Fibroblast of gingiva (primary cell): Measurements from ENCODE around the gene SPA17.

ENCODE experiments used
- DNase-seq: peaks from one replicate; pipeline ENCODE4 v3.0.0-alpha.2; 2011; ENCODE audit warnings: low read depth

SPA17 gene

DNA sequence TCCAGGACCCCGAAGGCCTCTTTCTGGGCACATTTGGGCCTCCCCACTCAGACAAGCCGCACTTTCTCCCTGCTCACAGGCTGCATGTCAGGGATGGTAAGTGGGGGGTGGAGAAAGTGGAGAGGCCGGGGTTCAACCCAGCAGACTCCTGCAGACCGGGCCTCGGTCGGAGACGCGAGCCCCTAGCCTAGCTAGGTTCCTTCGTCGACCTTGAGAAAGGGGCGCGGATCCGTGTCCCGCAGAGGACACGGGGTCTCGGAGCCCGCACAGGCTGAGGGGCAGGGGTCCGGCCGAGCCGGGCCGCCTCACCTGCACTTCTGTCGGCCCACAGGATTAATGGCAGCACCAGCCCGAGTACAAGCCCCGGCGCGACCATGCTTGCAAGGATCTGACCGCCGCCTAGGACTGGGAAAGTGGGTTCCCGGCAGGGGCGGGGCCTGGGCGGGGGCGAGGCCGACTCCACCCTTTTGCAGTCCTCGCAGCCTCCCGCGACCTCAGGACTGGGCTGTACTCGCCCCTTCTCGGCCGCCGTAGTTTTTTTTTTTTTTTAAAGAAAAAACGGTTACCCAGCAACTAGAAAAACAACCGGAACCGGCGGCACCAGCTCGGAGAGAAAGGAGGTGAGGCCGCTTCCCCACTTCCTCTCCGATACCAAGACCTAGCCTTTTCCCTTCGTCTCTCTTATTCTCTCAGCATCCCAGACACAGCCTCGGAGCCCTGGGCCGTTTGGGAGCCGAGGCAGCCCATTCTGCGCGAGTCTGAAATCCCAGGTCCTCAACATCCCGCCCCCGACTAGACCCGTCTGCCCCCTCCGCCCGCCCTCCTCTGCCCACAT, at the start of gene SPA17, which contains the start of gene SIAE:
Gene SPA17, plus strand, starts transcription at position 572 of the 835 bp plus-strand sequence. CDS start 1,361 bp downstream, outside the sequence.
Gene SIAE, minus strand, starts transcription at position 407 of the 835 bp plus-strand sequence. Its CDS starts 31 bp downstream, at position 376.
- peak; percentile 98 for DNase-seq

DNA sequence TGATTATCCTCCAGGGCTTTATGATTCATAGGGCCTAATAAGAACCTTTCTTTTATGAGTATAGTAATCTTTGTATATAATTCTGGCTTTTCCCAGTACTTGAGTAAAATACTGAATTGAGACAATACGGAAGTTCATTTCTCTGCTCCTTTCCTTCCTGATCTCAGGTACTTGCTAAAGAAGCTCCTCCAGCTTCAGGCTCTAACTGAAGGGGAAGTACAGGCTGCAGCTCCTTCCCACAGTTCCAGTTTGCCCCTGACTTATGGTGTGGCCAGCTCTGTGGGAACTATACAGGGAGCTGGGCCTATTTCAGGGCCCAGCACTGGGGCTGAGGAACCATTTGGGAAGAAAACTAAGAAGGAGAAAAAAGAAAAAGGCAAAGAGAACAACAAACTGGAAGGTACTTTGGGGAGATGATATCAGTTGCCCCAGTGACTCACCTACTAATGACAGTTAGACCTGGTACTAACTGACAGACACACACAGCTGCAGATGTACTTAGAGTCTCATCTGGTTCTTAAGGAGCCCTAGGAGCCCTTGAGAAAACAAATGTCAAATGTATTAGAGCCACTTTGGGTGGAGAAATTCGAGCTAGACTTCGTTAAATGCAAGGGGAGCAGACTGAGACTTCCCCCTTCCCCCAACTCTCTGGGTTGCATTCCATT, 48.1 kb upstream of the SPA17 start:
- DNase-seq, result no peak

DNA sequence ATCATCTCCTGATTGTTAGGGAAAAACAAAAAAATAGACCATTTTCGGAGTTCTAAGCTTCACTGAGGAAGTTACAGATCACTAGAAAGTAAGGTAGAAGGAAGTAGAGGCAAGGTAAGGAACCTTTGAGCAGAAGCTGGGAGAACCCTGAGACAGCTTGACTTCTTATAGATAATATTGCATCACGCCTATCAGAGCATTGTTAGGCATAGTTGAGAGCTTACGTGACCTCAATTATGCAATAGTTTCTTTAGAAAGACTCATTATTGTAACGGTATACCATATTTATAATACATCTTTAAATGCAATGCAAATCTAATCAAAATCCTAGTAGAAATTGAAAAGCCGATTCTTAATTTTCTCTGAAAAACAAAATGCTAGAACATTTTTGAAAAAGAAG, 46.2 kb upstream of the SPA17 start:
- DNase-seq, result no peak

DNA sequence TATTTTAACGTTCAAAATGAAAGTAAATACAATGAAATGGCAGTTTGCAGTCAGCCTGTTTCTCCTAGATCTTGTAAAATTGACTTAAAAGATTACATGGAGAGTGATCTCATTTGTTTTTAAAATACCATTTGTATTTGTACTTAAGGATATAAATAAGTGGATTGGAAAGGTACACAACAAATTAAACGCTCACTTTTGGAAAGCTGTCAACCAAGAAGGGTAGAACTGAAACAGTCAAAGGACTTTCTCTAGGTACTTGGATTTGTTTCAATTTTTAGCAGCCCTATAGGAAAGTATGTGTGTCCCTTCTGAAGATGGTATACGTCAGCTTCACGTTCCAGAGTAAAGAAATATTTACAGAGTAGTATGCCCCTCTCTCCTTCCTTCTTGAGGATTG, 43.7 kb upstream of the SPA17 start:
- DNase-seq, result no peak

DNA sequence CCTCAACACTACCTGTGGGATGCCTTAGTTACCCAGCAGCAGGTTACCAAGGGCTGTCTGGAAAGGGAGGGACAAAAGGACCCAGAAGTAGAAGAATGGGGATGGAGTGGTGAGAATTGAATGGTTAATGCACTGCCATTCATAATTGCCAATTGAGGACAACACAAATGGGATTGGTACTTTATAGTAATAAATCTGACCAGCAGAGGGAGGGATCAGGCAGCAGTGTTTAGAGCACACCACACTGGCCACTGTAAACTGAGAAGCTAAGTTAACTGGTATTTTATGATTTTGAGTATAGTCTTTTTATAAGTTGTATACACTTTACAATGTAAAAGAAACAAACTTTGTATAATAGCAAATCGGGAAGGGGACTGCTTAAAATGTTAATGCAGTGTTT, 40.3 kb upstream of the SPA17 start:
- no peak for DNase-seq

DNA sequence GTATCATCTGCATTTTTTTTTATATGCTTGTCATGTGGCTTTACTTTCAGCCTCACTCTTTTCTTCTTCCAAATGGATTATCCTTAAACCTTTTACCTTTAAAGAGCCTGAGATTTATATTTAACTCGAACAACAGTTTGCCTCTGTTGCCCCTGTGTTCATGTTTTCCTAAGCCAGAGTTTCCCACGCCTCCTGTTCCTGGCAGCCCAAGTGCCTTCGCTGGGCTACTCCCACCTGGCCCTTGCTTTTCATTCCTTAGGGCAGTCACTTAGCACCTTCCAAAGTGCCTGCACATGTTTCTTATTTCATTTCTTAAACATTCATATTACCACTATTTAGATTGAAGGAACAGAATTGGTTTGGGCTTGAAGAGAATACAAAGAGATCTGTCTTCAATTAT, 37.8 kb upstream of the SPA17 start:
- no peak for DNase-seq

DNA sequence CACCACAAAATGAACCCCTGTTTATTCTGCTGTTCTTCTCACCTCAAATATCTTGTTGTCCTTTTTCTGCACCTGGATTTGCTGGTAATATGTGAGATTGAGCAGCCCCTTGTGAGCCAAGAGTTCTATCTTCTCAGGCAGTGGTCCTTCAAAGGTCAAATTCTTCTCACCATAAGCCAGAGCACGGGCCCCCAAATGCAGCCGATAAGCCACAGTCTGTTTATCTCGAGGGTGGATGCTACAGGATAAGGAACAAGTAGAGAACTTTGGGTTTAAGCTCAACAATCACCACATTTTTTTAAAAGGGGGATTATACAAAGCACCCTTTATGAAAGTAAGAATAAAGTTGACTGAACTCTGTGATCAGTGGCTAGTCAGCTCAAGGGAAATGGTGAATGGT, 35.2 kb upstream of the SPA17 start:
- DNase-seq, result no peak

DNA sequence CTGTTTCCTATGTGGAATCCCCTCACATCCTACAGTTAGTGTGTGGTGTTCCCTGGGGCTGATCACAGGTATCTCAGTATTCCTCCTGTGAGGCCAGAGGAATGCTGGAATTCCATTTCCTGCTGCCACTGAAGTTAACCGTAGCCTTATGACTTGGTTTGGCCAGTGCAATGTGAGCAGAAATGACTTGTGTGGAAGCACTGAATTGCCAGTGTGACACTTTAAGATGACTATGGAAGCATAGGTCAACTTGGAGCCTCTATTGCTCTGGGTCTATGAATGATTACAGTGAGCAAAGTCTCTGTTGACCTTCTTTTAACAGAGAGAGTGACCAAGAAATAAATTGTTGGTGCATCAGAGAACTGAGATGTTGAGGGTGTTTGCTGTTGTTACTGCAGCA, 34.5 kb upstream of the SPA17 start:
- no peak for DNase-seq

DNA sequence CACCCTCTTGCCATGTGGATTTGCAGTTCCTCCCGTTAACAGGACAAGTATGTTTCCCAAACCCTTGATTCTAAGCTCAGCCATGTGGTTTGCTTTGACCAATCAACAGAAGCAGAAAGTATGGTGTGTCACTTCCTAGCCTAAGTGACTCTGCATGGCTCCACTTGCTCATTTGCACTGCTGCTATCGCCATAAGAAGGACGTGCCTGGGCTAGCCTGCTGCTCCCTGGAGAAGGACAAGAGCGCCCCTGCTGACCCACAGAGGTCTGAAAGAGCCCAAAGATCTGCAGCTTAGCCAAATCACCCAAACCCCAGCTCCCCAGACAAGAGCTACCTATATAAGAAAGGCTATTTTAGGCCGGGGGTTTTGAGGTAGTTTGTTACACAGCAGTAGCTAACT, 33.0 kb upstream of the SPA17 start:
- no peak for DNase-seq

DNA sequence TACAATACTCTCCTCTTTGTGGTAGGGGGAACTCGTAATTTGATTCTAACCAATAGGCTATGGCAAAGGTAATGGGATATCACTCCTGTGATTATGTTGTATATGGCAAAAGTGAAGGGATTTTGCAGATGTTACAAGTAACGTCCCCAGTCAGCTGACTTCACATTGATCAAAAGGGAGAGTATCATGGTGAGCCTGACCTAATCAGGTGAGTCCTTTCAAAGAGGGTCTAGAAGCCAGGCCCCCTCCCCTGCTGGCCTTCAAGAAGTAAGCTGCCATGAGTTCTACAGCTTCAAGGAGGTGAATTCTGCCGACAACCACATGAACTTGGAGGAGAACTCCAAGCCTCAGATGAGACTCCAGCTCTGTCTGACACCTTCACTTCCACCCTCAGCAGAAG, 31.1 kb upstream of the SPA17 start:
- no peak for DNase-seq

DNA sequence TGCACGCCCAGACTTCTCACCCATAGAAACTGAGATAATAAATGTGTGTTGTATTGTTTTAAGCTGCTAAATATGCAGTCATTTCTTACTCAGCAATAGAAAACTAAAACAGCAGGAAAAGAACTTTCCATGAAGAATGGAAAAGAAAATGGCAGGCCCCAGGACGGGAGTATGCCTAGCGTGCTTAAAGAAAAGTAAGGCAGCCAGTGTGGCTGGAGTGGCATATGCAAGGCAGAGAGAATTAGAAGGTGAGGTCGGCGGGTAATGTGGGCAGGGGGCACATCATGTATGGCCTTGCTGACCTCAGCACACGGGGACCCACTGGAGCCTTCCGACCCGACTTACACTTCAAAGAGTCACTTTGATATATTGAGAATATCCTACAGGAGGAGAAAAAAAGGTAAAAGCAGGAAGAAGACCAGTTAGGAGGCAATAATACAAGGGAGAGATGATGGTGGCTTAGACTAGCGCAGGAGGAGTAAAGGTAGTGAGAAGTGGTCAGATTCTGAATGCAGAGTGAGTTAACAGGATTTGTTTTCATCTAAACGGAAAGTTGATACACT, 30.6 kb upstream of the SPA17 start:
- no peak for DNase-seq

DNA sequence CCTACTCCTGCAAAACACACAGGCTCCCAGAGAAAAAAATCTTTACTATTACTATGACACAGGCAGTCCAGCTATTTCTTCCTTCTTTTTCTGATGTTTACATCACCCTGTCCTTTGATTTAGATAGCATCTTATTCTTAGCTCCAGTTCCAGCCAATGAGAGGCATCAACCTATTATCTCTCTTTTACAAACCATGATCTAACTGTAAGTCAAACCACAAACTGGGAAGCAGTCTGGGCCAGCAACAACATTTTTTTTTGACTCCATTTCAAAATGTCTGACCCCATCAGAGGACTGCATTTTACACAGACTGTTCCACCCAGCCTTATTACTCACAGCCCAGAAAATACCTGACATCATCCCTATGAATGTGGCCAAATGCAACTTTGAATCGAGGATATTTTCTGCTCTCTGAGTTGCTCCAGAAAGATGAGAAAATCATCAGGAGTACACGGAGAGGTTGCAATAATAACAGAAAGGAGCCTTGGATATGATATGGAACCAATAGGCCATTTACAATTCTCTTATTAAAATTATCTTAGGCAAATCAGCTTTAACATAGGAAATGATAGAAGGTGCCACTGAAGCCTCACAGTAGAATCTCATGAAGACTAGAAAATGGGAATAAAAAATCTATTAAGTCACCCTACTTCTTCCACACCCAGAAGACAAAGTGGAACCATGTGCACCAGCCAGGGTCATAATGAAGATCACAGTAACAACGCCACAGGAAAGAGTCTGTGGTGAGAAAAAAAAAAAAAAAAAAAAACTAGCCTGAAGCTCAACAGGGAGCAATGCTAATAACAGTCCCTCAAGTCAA, 29.9 kb upstream of the SPA17 start:
- DNase-seq, result peak; percentile 61

DNA sequence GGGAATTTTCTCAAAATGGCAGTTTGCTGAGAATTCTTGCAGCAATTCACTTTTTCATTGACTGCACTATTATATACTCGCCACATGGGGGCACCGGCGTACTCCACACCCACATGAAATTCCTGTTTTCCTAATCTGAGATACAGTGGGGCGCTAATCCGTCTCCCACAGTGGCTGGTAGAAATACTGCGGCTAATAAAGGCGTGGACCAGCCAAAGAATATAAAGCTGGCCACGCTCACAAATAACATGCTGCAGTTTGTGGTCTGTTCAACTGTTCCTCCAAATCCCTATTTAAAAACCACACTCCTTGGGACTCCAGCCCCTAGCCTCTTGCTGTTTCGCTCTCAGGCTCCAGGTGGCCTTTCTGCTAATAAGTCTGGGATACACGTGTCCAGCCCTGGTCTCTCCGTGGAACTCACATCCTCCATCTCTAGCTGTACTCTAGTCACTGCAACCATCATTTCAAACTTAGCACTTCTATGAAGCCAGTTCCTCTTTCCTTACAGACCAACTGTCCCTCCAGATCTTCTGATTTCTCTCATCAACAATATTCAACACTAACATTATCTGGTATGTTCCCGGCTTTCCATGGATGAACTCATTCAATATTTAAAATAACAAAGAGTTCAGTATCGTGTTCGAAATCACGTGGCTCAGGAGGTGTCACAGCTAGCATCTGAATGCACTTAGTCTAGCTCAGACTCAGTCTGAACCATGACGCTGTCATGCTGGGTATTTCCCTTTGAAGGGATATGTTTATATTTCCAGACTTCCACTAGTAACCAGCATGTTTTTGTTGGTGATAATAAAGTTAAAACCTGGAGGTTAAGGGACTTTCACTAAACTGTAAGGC, 29.1 kb upstream of the SPA17 start:
- DNase-seq, result peak; percentile 63

DNA sequence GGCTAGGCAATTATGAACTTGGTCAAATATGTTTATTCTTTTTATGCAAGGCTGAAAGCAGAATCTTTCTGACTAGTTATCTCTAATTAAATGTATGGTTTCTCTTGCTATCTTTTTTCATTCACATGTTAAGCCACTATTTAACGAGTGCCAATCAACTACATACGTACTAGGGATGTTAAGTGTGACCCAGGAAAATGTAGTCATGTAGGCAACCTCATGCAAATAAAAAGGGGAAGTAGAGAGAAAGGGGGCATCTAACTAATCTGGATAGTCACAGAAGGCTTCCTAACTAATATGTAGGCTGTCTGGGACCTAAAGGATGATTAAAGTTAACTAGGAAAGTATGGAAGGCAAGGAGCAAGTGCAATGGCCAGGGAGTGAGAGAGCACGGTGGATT, 27.6 kb upstream of the SPA17 start:
- no peak for DNase-seq

DNA sequence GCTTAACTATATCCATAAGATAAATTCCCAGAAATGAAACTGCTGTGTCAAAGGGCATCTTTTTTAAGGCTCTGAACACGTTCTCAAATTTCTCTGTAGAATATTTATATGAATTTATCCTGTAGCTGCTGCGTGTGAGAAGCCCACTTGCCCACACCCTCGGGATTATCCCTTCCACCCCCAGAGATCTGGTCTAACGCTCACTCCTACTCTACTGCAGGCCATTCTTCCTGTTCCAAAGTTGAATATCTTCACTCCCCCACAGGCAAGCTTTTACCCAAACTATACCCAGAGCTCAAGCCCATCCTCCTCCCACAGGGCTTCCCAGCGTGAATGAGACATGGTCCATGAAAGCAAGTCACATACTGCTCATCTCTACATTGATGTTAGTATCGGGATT, 25.1 kb upstream of the SPA17 start:
- DNase-seq, result no peak

DNA sequence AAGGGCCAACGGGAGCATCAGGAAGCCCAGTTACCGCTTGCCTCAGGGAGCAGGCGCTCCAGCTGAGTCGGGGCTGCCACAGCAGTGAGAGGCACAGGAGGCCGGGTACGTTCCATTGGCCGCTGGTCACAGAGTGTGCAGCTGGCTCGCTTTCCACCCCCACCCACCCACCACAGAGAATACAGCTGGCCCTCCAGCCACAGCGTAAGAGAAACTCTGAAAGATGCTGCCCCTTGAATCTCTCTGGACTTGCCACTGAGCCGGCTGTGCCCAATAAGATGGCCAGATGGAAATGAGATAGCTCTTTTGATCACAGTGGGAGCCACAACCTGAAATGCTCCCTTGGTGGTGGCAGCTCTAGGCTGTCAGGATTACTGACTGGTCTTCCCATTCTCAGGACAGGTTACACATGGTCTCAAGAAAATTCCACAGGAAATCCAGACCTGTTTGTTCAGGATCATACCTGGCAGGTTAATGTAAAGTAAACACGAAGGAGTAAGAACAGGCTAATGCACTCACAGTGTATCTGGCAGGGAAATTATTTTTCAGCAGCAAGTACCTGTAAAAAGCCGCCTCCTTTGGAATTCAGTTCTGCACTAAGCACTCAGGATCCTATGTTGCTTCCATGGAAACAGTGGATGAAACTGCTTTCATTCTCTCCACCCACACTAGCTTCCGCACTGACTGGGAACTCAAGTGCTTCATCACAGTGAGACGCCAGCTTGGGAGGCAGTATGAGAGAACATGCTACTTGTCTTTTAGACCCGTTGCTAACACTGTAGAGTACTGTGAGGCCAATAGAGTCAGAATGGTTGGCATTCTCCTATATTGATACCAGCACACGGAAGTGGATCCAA, 16.7 kb upstream of the SPA17 start:
- DNase-seq, result no peak

DNA sequence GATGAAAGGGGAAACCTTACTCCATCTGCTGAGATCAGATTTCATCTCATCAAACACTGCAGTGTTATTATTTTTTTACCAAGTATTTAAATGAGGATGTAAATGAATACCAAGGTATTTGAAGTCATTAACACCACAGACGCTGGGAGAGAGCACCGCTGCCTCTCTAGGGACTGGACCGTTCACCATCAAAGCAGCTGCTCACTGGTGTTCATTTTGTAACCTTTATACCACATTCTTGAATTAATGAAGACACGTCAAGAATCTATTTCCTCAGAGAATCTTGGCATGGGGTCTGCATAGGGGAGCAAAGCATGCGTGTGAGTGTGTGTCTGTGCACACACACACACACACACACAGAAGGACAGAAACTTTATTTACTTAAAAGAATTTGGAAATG, 15.8 kb upstream of the SPA17 start:
- DNase-seq, result peak; percentile 66

DNA sequence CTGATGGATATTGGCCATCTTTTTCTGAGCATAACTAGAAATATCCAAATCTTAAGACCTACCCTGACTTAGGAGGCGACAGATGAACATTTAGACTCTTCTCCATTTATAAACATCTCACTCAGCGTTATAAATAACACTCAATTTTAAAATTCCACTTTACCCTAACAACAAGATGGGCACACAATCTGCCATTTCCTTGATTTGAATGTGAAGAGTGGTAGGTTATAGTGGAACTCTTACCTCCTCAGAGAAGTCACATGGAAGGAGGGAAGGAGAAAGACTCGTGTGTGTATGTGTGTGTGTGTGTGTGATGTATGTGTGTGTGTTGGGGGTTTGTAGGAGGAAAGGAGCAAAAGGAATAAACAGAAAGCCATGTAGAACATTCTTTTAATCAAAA, 15.2 kb upstream of the SPA17 start:
- DNase-seq, result no peak

DNA sequence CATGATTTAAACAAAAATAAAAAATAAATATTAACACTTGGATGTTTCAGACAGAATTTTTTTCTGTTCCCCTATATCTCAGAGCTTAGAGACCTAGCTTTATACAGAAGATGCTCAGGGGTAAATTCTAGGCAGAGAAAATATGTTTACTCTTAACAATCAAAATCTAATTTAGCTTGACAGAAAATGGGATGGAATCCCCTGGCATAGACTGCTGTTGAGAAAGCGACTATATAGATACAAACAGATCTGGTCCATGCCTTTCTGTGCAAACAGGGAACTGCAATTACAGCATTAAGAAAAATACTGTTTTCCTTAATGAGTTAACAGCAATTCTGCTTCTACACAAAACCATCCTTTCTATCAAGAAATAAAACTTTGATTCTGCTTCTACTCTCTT, 14.7 kb upstream of the SPA17 start:
- DNase-seq, result no peak

DNA sequence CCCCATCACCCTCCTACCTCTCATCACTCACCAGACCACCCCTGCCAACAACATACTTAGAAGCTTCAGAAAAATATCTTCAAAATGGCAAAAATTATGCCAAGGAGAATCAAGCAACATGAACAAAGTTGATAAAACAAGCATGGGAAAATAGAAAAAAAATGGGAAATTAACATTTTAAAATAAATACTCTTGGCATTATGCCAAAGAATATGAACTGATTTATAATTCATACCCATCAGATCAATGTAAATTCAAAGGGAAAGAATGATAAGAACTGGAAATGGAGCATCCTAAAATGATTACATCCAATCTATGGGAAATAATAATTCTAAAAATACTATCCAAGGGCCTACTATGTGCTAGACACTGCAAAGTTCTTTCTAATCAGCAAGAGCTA, 12.2 kb upstream of the SPA17 start:
- no peak for DNase-seq
